Stomach (tissue), 4 donors: ENCODE measurements around the gene TFEC.

Source experiments
- POLR2AphosphoS5 ChIP-seq, 3 donors: sonication (generic); formaldehyde crosslinking; IDR thresholded peaks; one replicate each; pipeline ENCODE4 v1.6.1; 2016; ENCODE audit warnings: antibody characterized with exemption in 3 of 3
- TF ChIP-seq, protein P1 (sequence below), 7 experiments: fragments of 450-650 bp in 4 of 7; fragments of 200-600 bp in 3 of 7; sonication (generic) in 3 of 7; IDR thresholded peaks; one replicate each; pipeline ENCODE4 v1.5.1; 2016 to 2019; ENCODE audit warnings: antibody characterized with exemption in 7 of 7, control low read depth in 2 of 7, mild to moderate bottlenecking in 1 of 7

DNA sequence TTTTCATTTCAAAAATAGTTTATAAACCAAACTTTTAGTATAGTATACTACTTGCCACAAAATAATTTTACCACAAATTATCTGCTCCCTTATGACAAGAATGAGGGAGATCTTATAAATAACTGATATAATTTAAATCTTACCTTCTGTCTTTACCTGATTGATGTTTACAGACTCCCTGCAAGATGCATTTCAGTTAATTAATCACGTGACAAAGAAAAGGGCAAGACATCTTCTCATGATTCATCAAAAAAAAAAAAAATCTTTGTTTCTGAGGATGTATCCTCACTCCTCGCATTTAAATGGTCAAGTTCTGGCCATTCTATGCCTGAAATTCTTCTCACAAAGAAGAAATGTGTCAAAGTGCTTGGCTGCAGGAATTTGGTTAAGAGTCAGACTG, 2.3 kb upstream of the TFEC start:
- TF ChIP-seq, protein P1, sequence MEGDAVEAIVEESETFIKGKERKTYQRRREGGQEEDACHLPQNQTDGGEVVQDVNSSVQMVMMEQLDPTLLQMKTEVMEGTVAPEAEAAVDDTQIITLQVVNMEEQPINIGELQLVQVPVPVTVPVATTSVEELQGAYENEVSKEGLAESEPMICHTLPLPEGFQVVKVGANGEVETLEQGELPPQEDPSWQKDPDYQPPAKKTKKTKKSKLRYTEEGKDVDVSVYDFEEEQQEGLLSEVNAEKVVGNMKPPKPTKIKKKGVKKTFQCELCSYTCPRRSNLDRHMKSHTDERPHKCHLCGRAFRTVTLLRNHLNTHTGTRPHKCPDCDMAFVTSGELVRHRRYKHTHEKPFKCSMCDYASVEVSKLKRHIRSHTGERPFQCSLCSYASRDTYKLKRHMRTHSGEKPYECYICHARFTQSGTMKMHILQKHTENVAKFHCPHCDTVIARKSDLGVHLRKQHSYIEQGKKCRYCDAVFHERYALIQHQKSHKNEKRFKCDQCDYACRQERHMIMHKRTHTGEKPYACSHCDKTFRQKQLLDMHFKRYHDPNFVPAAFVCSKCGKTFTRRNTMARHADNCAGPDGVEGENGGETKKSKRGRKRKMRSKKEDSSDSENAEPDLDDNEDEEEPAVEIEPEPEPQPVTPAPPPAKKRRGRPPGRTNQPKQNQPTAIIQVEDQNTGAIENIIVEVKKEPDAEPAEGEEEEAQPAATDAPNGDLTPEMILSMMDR (IDR thresholded peaks at IDR 0.05) = no peak
- no peak for TF ChIP-seq POLR2AphosphoS5 (IDR thresholded peaks at IDR 0.05)
